Right ventricle myocardium inferior (tissue), 1 donor: ENCODE results near the gene DHX30. TPM values are rescaled to one million over a fixed set of nuclear protein-coding genes. Genes with fewer than 3 reads are reported as not detected.
"Not testable (repeated sequence)": the region's sequence is repeated elsewhere in the genome, so short reads cannot be mapped to it uniquely, and the experiment has no call there.

Source experiments
- ATAC-seq: fragments of 200-7000 bp; cut with Tn5 transposase; one replicate; pipeline ENCODE4 v1.9.1; 2020; ENCODE audit warnings: mild to moderate bottlenecking, moderate library complexity
- DNase-seq: peaks from one replicate; pipeline ENCODE4 v3.0.0; 2021; ENCODE audit errors: missing footprints
- intact Hi-C: fragments of 100-400 bp; cut with DNase I; formaldehyde crosslinking; loops from one replicate; pipeline ENCODE4 v1.11.0; 2022
- long read RNA-seq: library from polyadenylated mRNA; unstranded; transcript quantifications from one replicate; pipeline ENCODE4 v2.0.0, GENCODE V29; 2021
- total RNA-seq: library from RNA; stranded (reverse); fragmentation: NEBNext Ultra II Directional; extraction: Animal tissue kit (Norgen Biotek cat#: 25700); gene quantifications from one replicate; pipeline ENCODE4 v1.2.1, GENCODE V29; 2021
- donor health status: DM: no; HTN: yes; CAD: no; lungs with severe emphysema.

The DHX30 gene, protein sequence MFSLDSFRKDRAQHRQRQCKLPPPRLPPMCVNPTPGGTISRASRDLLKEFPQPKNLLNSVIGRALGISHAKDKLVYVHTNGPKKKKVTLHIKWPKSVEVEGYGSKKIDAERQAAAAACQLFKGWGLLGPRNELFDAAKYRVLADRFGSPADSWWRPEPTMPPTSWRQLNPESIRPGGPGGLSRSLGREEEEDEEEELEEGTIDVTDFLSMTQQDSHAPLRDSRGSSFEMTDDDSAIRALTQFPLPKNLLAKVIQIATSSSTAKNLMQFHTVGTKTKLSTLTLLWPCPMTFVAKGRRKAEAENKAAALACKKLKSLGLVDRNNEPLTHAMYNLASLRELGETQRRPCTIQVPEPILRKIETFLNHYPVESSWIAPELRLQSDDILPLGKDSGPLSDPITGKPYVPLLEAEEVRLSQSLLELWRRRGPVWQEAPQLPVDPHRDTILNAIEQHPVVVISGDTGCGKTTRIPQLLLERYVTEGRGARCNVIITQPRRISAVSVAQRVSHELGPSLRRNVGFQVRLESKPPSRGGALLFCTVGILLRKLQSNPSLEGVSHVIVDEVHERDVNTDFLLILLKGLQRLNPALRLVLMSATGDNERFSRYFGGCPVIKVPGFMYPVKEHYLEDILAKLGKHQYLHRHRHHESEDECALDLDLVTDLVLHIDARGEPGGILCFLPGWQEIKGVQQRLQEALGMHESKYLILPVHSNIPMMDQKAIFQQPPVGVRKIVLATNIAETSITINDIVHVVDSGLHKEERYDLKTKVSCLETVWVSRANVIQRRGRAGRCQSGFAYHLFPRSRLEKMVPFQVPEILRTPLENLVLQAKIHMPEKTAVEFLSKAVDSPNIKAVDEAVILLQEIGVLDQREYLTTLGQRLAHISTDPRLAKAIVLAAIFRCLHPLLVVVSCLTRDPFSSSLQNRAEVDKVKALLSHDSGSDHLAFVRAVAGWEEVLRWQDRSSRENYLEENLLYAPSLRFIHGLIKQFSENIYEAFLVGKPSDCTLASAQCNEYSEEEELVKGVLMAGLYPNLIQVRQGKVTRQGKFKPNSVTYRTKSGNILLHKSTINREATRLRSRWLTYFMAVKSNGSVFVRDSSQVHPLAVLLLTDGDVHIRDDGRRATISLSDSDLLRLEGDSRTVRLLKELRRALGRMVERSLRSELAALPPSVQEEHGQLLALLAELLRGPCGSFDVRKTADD
- 47.2 TPM for total RNA-seq
- long read RNA-seq, full-length matches to known transcripts, result 93 of 126 reads
- long read RNA-seq, partial matches to known transcripts, result 24 of 126 reads
- long read RNA-seq, other reads (novel, unspliced or antisense), result 9 of 126 reads

GRCh38 chr3:47802734-47803479 lies at the start of gene DHX30:
Gene DHX30, plus strand, starts transcription at chr3:47803138. Its CDS starts 7,546 bp downstream, at chr3:47810684.
- peak; percentile 96 for DNase-seq
- peak; percentile 95 for ATAC-seq
- intact Hi-C loops, result no loop called here

DNA sequence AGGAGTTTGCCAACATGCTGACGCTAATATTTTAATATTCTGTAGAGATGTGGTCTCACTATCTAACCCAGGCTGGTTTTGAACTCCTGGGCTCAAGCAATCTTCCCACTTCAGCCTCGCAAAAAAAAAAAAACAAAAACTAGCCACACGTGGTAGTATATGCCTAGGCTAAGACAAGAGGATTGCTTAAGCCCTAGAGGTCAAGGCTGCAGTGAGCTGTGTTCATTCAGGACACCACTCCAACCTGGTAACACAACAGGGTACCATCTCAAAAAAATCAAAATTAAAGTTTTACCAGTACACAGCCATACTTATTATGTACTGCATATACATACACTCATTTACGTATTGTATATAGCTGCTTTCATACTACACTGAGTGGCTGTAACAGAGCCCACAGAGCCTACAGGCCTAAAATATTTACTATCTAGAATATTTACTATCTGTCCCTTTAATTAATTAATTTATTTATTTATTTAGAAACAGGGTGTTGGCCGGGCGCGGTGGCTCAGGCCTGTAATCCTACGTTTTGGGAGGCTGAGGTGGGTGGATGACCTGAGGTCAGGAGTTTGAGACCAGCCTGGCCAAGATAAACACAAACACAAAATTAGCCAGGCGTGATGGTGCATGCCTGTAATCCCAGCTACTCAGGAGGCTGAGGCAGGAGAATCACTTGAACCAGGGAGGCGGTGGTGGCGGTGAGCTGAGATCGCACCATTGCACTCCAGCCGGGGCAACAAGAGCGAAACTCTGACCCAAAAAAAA lies 44.5 kb upstream of the DHX30 start:
- intact Hi-C loops, result no loop called here
- DNase-seq, result no peak
- no peak for ATAC-seq

DNA sequence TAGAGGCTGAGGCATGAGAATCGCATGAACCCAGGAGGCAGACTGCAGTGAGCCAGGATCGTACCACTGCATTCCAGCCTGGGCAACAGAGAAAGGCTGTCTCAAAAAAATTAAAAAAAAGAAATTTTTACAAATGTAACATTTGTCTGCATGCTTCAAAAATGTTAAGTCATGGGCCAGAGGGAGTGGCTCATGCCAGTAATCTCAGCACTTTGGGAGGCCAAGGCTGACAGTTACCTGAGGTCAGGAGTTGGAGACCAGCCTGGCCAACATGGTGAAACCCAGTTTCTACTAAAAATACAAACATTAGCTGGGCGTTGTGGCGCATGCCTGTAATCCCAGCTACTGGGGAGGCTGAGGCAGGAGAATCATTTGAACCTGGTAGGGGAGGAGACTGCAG lies 42.7 kb upstream of the DHX30 start:
- DNase-seq, ATAC-seq, intact Hi-C loops: not testable (repeated sequence)

GRCh38 chr3:47761046-47761445 lies 41.9 kb upstream of the DHX30 start:
- ATAC-seq, result no peak

DNA sequence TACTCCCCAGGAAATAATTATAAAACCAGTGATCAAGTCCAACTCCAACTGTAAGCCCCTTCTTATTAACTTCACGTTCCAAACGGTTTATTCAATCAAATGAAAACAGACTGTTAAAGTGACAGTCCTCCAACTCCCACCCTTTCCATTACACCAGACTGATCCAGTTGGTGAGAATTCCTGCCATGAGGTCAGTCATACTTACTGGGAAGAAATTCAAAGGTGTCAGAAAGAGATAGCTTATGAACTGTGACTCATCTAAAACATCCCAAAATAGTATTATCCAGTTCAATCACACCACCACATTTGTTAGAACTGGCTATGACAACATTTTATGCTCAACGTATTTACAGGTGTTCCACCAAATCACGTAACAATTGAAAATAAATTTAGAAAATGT lies 40.7 kb upstream of the DHX30 start:
- no peak for ATAC-seq
- DNase-seq, result no peak
- intact Hi-C loops, result no loop called here

More at GRCh38 chr3:47761046-47761445, 41.9 kb upstream of the DHX30 start:
- intact Hi-C loops, result no loop called here
- no peak for DNase-seq

- DNase-seq (no peak), ATAC-seq (no peak)
- intact Hi-C loops, result no loop called here
Measured at GRCh38 chr3:47766186-47766585, 36.8 kb upstream of the DHX30 start.

- intact Hi-C loops, result loop anchor here (5.0 kb wide), 1 partner anchor 900 kb away; no protein-coding TSS in a partner anchor
- no peak for DNase-seq
- no peak for ATAC-seq
Measured at GRCh38 chr3:47772047-47772446, 30.9 kb upstream of the DHX30 start.

DNA sequence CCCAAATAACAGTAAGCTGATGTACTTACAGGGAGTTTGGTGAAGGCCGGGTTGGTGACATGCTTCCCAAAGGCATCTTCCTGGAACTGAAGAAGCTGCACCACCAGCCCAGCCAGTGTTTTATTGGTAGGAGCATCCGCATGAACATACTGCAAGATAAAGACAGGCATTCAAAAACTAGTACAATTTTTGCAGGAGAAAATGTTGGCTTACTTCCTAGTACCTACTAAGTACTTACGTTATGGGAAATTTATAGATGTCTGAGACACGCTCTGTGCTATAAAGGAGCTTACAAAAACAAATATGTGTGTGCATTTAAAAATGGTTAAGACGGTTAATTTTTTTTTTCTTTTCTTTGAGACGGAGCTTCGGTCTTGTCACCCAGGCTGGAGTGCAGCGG lies 30.1 kb upstream of the DHX30 start:
- no peak for DNase-seq
- no peak for ATAC-seq
- intact Hi-C loops, result loop anchor here (5.0 kb wide), 1 partner anchor 900 kb away; no protein-coding TSS in a partner anchor

- intact Hi-C loops, result no loop called here
- no peak for DNase-seq
Measured at GRCh38 chr3:47778746-47779145, 24.2 kb upstream of the DHX30 start.

DNA sequence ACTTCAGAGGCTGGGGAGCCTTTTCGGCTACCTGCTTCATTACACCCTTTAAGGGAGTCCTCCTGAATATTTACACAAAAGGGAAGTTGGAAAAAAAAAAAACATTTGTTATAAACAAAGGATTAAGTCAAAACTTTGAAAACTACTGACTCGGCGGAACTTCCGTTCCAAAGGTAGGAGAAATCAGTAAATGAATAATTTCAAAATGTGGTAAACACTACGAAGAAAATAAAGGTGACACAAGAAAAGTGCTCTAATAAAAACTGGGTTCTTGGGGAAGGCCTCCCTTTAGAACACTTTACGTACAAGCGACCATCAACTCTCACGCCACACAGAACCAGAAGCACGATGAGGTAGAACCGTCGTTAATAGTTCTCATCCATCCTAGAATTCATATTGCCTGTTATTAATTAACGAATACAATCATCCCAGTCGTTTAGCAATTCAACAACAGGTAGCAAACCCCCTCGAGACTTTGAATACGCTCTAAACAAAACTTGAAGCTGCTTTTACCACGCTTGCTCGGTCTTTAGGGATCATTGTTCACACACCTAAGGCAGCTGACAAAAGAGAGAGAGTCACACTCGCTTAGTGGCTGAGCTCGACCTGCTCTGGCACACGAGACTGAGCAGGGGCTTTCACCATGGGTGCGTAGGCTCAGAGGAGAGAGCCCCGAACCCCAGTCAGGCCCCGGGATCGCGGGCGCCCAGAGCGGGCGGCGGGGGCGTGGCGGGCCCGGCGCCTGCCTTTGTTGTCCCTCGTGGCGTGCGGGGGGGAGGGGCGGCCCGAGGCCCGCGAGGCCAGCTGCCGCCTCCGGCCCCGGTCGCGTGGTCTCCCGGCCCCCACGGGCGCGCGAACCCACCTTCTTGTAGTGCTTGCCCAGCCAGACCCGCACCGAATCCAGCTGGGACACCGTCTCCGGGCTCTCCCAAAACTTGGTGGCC lies 21.9 kb upstream of the DHX30 start:
- DNase-seq (peak; percentile 83), ATAC-seq (peak; percentile 38)
- intact Hi-C loops, result loop anchor here (2.0 kb wide), 1 partner anchor 38 kb away; no protein-coding TSS in a partner anchor

More at GRCh38 chr3:47778746-47779145, 24.2 kb upstream of the DHX30 start:
- ATAC-seq, result no peak

GRCh38 chr3:47781685-47782445 lies 21.1 kb upstream of the DHX30 start, which contains the start of gene SMARCC1:
Gene SMARCC1, minus strand, starts transcription at chr3:47781893. Its CDS starts 96 bp downstream, at chr3:47781797.
- ATAC-seq, result peak; percentile 100
- peak; percentile 100 for DNase-seq
- intact Hi-C loops, result loop anchor here (2.0 kb wide), 1 partner anchor 39 kb away; no protein-coding TSS in a partner anchor

GRCh38 chr3:47782446-47783308 lies 20.3 kb upstream of the DHX30 start:
- intact Hi-C loops, result no loop called here
- DNase-seq (no peak), ATAC-seq (no peak)

DNA sequence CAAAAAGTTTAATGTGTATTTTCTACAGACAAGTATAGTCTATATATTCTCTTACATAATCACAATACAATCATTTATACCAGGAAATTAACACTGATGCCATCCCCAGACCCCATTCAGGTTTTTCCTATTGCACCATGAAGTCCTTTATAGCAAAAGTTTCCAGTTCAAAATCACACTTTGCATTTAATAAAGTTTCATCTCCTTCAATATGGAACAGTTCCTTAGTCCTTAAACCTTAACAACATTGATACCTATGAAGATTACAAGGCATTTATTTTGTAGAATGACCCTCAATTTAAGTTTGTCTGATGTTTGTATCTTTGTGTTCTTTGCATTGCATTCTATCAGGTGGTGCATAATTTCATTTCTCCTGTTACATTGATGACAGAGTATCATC lies 19.3 kb upstream of the DHX30 start:
- ATAC-seq (no peak), DNase-seq (no peak)
- intact Hi-C loops, result no loop called here

DNA sequence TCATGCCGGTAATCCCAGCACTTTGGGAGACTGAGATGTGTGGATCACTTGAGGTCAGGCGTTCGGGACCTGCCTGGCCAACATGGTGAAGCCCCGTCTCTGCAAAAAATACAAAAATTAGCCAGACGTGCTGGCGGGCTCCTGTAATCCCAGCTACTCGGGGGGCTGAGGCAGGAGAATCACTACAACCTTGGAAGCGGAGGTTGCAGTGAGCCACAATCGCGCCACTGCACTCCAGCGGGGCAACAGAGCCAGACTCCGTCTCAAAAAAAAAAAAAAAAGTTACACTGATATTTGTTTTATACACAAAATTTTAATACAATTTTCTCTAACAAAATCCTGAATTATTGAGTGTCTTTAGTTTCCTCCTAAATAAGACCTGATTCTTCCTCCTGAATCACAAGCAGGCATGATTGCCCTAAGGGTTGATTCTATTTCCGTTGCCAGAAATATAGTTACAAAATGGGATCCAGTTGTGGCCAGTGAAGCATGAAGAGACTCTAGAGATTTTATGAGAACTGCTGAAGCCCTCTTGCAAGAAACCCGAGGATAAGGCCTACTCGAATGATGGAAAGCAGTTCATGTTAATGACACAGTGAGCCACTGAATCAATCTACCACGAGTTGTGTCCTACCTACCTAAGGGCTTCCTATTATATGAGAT lies 11.6 kb upstream of the DHX30 start:
- intact Hi-C loops, result no loop called here
- DNase-seq (no peak), ATAC-seq (no peak)
